Sigmoid colon (tissue), 7 donors: Measurements from ENCODE around the gene TNNT3. TPM values are rescaled to one million over a fixed set of nuclear protein-coding genes. Genes with fewer than 3 reads are reported as not detected.

Source experiments
- DNase-seq: peaks from one replicate; pipeline ENCODE4 v3.0.0-alpha.2; 2019
- H3K27ac ChIP-seq, 4 donors: fragments of 200-600 bp; sonication (generic); one replicate each; pipeline ENCODE4 v1.5.1; 2016 to 2019; ENCODE audit warnings: mild to moderate bottlenecking in 1 of 4
- H3K27me3 ChIP-seq, 3 donors: fragments of 200-600 bp; sonication (generic); one replicate each; pipeline ENCODE4 v1.5.1; 2019; ENCODE audit warnings: mild to moderate bottlenecking in 1 of 3
- H3K36me3 ChIP-seq, 4 donors: fragments of 200-600 bp; sonication (generic); one replicate each; pipeline ENCODE4 v1.5.1; 2016 to 2019
- H3K4me1 ChIP-seq, 4 donors: fragments of 200-600 bp; sonication (generic); one replicate each; pipeline ENCODE4 v1.5.1; 2017 to 2019
- H3K4me3 ChIP-seq, 4 donors: fragments of 200-600 bp; sonication (generic); one replicate each; pipeline ENCODE4 v1.5.1; 2017 to 2019; ENCODE audit warnings: mild to moderate bottlenecking in 2 of 4, moderate library complexity in 1 of 4
- H3K9me3 ChIP-seq, 4 donors: fragments of 200-600 bp in 3 of 4; sonication (generic) in 3 of 4; one replicate each; pipeline versions ENCODE4 v1.5.1 to v1.6.1; 2013 to 2019
- EP300 ChIP-seq, 4 donors: sonication (generic); formaldehyde crosslinking; IDR thresholded peaks; one replicate each; pipeline ENCODE4 v1.6.1; 2017; ENCODE audit warnings: antibody characterized with exemption in 4 of 4
- POLR2A ChIP-seq, 2 donors: fragments of 450-650 bp; IDR thresholded peaks; one replicate each; pipeline ENCODE4 v1.6.1; 2016; ENCODE audit warnings: antibody characterized with exemption in 2 of 2, mild to moderate bottlenecking in 2 of 2, moderate library complexity in 2 of 2
- POLR2AphosphoS5 ChIP-seq, 4 donors: sonication (generic); formaldehyde crosslinking; IDR thresholded peaks; one replicate each; pipeline ENCODE4 v1.6.1; 2017; ENCODE audit warnings: antibody characterized with exemption in 4 of 4
- WGBS, 2 donors: extraction: QIAGEN DNeasy Blood & Tissue Kit; methylation state at CpG; one replicate each; pipeline ENCODE4 v1.1.7; 2013; 5-methylcytosine and 5-hydroxymethylcytosine counted together
- intact Hi-C: fragments of 100-400 bp; cut with DNase I; formaldehyde crosslinking; loops from one replicate; pipeline ENCODE4 v1.15.1; 2023
- polyA plus RNA-seq, 3 donors: library from polyadenylated mRNA; stranded (reverse); fragments of 200-250 nt; gene quantifications; one replicate each; pipeline ENCODE4 v1.2.3, GENCODE V29; 2013
- total RNA-seq, 4 donors: library from RNA; depleted of rRNA; stranded (reverse); fragments of >200 nt; gene quantifications; one replicate each; pipeline ENCODE4 v1.1.0, GENCODE V29; 2016
- TF ChIP-seq, protein P1 (sequence below), 4 experiments: fragments of 450-650 bp in 3 of 4; fragments of 200-600 bp in 1 of 4; IDR thresholded peaks; one replicate each; pipeline ENCODE4 v1.5.1; 2016 to 2019; ENCODE audit warnings: antibody characterized with exemption in 4 of 4, mild to moderate bottlenecking in 3 of 4, moderate library complexity in 2 of 4
- donor health status: healthy with polysubstance abuse.
- donor health status: Bipolar disorder and iron deficiency.
- donor health status: healthy.

The TNNT3 gene
- total and polyA plus RNA-seq, 7 donors = 1.2 to 17.2 (median 4.4) TPM; not detected in 1

- Histone ChIP-seq H3K36me3 (no peaks in the 10 kb centered on the region), H3K27me3 (peaks cover 0 to 6% (median 0%) of the 10 kb centered on the region in 3 donors), H3K9me3 (no peaks in the 10 kb centered on the region), H3K4me3 (no peak overlapping the region), H3K4me1 (no peaks in the 10 kb centered on the region), H3K27ac (no peak overlapping the region)
- DNase-seq = no peak
- WGBS, 2 donors = 61 to 80% methylated on average over 5 of the region's 5 CpGs
- intact Hi-C loops = no loop called here
- TF ChIP-seq EP300 (IDR thresholded peaks at IDR 0.05) = no peak
- TF ChIP-seq POLR2AphosphoS5 (IDR thresholded peaks at IDR 0.05) = no peak
- TF ChIP-seq, protein P1, sequence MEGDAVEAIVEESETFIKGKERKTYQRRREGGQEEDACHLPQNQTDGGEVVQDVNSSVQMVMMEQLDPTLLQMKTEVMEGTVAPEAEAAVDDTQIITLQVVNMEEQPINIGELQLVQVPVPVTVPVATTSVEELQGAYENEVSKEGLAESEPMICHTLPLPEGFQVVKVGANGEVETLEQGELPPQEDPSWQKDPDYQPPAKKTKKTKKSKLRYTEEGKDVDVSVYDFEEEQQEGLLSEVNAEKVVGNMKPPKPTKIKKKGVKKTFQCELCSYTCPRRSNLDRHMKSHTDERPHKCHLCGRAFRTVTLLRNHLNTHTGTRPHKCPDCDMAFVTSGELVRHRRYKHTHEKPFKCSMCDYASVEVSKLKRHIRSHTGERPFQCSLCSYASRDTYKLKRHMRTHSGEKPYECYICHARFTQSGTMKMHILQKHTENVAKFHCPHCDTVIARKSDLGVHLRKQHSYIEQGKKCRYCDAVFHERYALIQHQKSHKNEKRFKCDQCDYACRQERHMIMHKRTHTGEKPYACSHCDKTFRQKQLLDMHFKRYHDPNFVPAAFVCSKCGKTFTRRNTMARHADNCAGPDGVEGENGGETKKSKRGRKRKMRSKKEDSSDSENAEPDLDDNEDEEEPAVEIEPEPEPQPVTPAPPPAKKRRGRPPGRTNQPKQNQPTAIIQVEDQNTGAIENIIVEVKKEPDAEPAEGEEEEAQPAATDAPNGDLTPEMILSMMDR (IDR thresholded peaks at IDR 0.05) = no peak
- TF ChIP-seq POLR2A (IDR thresholded peaks at IDR 0.05) = no peak
These were observed 19.8 kb upstream of the TNNT3 start for GRCh38 chr11:1899686-1900085.

GRCh38 chr11:1906181-1906580 is 13.3 kb upstream of the TNNT3 start:
- intact Hi-C loops = no loop called here

GRCh38 chr11:1906611-1907423 is 12.7 kb upstream of the TNNT3 start:
- Histone ChIP-seq H3K36me3 (no peaks in the 10 kb centered on the region), H3K4me3 (no peak overlapping the region), H3K27me3 (peaks cover 0 to 6% (median 0%) of the 10 kb centered on the region in 3 donors), H3K27ac (peak overlapping the region in 3 of 4 donors; percentile 35 to 66 (median 56)), H3K4me1 (no peaks in the 10 kb centered on the region), H3K9me3 (no peaks in the 10 kb centered on the region)
- TF ChIP-seq, protein P1 (IDR thresholded peaks at IDR 0.05) = no peak
- no peak for TF ChIP-seq POLR2A (IDR thresholded peaks at IDR 0.05)
- TF ChIP-seq EP300 (IDR thresholded peaks at IDR 0.05) = no peak
- no peak for TF ChIP-seq POLR2AphosphoS5 (IDR thresholded peaks at IDR 0.05)
- intact Hi-C loops = no loop called here
- WGBS, 2 donors = 74 to 81% methylated on average over 14 of the region's 14 CpGs
- no peak for DNase-seq

More at GRCh38 chr11:1906181-1906580, 13.3 kb upstream of the TNNT3 start:
- TF ChIP-seq POLR2AphosphoS5 (IDR thresholded peaks at IDR 0.05) (no peak), EP300 (IDR thresholded peaks at IDR 0.05) (no peak), POLR2A (IDR thresholded peaks at IDR 0.05) (no peak)
- TF ChIP-seq, protein P1 (IDR thresholded peaks at IDR 0.05) = no peak
- Histone ChIP-seq H3K4me3 (no peak overlapping the region), H3K4me1 (no peaks in the 10 kb centered on the region), H3K36me3 (no peaks in the 10 kb centered on the region), H3K27me3 (peaks cover 0 to 6% (median 0%) of the 10 kb centered on the region in 3 donors), H3K27ac (peak overlapping the region in 3 of 4 donors; percentile 35 to 66 (median 56)), H3K9me3 (no peaks in the 10 kb centered on the region)
- no peak for DNase-seq
- WGBS, 2 donors = 22 to 24% methylated on average over 5 of the region's 5 CpGs

DNA sequence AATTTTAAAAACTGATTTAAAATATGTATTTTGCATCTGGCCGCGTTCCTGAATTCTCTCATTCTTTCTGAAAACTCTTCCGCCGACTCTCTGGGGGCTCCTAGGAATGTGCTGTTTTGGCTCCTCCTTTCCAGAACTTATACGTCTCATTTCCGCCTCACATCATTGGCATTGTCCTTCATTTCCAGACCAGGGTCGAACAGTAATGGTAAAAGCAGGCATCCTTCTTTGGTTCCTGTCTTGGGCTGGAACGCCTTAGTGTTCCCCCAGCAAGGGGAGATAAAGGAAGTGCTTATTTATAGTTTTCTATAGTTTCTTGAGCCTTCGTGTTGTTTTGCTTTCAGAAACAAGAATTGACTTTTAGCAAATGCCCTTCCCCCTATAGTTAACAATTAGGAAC is 10.9 kb upstream of the TNNT3 start:
- WGBS, 2 donors = 56 to 62% methylated on average over 9 of the region's 9 CpGs
- Histone ChIP-seq H3K4me3 (no peak overlapping the region), H3K27me3 (peaks cover 0 to 6% (median 0%) of the 10 kb centered on the region in 3 donors), H3K4me1 (no peaks in the 10 kb centered on the region), H3K9me3 (no peaks in the 10 kb centered on the region), H3K27ac (peak overlapping the region in 3 of 4 donors; percentile 32 to 66 (median 56)), H3K36me3 (no peaks in the 10 kb centered on the region)
- intact Hi-C loops = no loop called here
- no peak for TF ChIP-seq EP300 (IDR thresholded peaks at IDR 0.05)
- no peak for TF ChIP-seq POLR2AphosphoS5 (IDR thresholded peaks at IDR 0.05)
- TF ChIP-seq, protein P1 (IDR thresholded peaks at IDR 0.05) = no peak
- TF ChIP-seq POLR2A (IDR thresholded peaks at IDR 0.05) = no peak
- no peak for DNase-seq
